HuH-7 (cell line): ENCODE data around the gene DGKB.

ENCODE experiments used
- DNase-seq: peaks from one replicate; pipeline ENCODE4 v3.0.0; 2011; ENCODE audit warnings: low spot score

Gene DGKB

GRCh38 chr7:14207711-14208110 is 694.8 kb downstream of the DGKB start:
- DNase-seq, result no peak

- DNase-seq, result no peak
Observed at GRCh38 chr7:14207138-14207537, 695.4 kb downstream of the DGKB start.

GRCh38 chr7:14206121-14206520 is 696.4 kb downstream of the DGKB start:
- no peak for DNase-seq

DNA sequence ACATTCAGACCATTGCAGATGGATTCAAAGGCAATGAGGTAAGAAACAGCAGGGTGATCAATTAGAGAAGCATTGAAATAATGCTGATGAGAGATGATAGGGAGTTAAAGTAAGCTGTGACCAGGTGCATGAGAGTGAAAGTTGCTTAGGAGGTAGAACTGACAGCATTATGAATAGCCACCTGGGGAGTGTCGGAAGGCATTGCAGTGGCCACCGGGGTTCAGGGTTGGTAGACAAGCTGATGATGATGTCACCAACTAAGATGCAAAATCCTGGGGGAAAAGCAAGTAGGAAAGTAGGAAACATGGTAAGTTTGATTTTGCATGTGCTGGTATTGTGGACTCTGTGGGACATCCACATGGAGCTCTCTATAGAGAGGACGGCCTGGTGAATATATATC is 701.2 kb downstream of the DGKB start:
- no peak for DNase-seq

DNA sequence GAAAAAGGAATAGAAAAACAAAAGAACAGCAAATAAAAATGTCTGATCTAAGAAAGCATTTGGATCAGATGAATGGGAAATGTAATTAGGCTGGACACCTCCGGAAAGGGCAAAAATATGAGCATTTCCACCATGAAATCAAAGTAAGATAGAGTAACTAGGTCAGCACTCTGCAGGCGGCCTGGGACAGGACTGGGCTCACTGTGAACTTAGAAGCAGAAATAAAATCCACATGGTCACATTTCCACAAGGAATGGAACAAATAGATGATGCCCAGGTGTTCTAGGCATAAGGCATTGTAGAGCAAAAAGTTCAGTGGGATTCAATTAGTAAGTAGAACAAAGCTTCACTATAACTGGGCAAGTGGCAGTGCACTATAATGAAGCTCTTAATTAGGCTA is 703.2 kb downstream of the DGKB start:
- DNase-seq, result no peak

GRCh38 chr7:14197280-14197679 is 705.3 kb downstream of the DGKB start:
- no peak for DNase-seq

GRCh38 chr7:14196555-14196954 is 706.0 kb downstream of the DGKB start:
- no peak for DNase-seq

DNA sequence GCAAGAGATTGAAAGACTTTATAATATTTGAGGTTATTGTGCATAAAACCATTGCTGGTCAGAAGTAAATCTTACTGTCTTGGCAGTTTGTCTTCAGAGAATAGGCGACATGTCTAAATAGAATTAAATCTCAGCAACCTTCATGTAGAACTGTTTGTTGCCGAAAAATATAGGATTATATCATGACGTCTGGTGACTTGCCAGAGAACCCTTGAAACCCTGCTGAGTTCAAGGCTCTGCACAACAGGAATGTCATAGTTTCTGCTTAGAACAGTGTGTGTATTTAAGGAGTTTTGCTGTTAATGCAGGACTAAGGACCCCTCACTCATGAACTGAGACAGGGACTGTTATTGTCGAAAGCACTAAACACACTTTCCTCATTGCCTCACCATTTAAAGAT is 706.7 kb downstream of the DGKB start:
- no peak for DNase-seq

DNA sequence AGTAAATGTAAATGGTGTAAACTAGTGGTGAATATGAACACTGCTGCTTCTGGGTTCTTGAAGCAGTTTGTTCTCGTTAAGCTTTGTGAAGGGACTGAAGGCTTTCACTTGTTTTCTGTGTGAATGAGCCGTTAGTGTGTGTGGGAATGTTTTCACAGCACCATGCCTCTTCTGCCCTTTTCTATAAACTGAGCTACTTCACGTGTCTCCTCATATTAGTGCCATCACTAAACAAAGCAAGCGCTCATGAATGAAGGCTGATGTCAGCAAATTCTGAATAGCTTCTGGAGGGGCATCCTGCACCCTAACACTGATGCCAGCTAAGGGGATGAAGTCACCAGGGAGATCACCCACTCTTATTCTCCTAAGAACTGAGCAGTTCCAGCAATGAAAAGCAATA is 707.5 kb downstream of the DGKB start:
- DNase-seq, result no peak

DNA sequence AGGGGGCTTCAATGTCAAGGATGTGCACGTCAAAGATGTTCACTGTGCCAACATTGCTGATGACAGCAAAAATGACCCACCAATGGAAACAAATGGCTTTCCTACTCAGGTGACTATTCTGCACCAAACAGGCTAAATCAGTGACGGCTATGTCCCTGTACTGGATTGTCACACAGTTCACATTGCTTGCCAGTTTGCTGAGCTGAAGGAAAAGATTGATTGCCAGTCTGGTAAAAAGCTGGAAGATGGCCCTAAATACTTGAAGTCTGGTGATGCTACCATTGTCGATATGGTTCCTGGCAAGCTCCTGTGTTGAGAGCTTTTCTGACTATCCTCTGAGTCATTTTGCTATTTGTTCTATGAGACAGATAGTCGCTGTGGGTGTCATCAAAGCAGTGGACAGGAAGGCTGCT is 710.9 kb downstream of the DGKB start:
- no peak for DNase-seq

- no peak for DNase-seq
Observed at GRCh38 chr7:14184292-14184864, 718.2 kb downstream of the DGKB start.

- no peak for DNase-seq
Observed at GRCh38 chr7:14179781-14180180, 722.8 kb downstream of the DGKB start.

DNA sequence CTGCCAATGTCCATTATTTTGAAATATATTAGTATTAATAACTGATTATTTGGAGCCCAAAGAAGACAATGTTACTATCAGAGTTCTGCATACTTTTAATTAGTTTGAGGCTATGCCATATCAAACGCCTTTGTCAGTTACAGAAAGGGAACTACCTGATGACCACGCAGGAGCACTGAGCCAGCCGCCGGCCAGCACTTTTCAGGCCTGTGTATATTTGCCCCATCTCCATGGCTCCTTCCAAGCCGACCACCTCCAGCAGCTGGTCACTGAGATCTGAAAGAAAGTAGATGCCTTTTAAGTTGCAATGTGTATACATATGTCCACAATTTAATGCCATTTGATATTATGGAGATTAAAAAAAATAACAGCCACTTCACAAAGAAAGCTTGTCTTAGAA is 724.7 kb downstream of the DGKB start:
- DNase-seq, result no peak

DNA sequence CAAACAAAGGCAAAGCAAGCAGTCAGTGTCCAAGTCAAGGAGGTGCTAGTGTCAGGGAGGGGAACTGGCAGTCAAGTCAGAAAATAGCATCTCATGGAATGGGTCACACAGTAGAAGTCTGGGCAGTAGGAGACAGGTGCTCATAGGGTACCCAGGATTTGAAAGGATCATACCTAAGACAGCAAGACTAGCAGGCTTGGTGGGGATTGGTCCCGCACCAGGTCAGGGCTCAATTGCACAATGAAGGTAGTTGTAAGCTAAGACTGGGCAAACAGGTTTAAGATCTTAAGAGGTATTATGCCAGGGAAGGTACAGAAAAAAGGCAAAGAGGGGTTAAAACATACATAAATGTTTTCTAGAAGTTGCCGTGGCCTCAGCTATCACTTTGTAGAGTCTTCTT is 731.7 kb downstream of the DGKB start:
- no peak for DNase-seq

- DNase-seq, result no peak
Observed at GRCh38 chr7:14158111-14158510, 744.4 kb downstream of the DGKB start.

DNA sequence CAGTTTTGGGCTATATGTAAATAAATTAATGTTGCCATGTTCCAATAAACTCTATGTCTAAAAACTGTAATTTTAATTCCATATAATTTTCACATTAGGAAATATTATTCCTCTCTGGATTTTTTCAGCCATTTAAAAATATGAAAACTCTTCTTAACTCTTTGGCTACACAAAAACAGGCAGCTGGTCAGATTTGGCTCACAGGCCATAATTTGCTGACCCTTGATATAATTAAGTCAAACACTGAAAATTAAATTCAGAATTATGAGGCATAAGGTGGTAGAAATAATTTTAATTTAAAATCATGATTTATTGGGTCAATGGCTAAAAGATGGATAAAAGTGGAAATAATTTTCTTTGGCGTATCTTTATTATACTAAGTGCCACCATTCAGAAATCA is 746.1 kb downstream of the DGKB start:
- DNase-seq, result no peak

- DNase-seq, result no peak
Observed at GRCh38 chr7:14148974-14149373, 753.6 kb downstream of the DGKB start.

GRCh38 chr7:14147532-14147931 is 755.0 kb downstream of the DGKB start:
- no peak for DNase-seq

- no peak for DNase-seq
Observed at GRCh38 chr7:14144538-14144937, 758.0 kb downstream of the DGKB start.

DNA sequence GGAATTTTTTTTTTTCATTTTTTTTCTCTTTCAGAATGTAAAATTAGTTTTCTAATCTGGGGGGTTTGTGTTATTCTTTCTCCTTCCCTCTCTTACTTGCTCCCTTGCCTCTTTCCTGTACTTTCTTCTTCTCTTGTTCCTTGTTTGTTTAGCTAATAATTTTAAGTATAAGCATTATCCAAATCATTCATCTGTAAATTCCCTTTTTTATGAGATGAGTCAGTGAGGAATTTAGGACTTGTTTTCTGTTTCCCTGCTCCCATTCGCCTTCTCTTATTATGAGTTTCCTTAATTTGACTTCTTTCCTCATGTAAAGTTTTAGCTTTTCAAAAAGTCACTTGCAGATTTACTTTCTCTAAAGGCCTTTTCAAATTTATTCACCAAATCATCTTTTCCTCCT is 758.4 kb downstream of the DGKB start:
- DNase-seq, result no peak

DNA sequence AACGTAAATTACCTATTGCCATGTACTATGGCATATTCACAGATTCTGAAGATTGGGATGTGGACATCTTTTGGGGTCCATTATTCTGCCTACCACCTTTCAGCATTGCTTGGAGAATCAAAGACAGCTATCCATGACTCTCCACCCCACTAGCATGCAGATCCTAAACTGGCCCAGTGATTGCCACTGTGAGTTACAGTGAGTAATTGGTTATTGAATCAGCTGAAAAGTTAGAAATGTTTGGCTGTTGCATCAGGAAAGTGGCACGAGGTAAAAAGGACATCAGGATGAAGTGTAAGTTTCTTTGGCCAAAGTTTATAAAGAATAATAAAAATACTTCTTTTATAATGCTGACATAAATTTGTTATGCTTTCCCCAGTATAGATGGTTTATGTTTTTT is 764.9 kb downstream of the DGKB start:
- no peak for DNase-seq

DNA sequence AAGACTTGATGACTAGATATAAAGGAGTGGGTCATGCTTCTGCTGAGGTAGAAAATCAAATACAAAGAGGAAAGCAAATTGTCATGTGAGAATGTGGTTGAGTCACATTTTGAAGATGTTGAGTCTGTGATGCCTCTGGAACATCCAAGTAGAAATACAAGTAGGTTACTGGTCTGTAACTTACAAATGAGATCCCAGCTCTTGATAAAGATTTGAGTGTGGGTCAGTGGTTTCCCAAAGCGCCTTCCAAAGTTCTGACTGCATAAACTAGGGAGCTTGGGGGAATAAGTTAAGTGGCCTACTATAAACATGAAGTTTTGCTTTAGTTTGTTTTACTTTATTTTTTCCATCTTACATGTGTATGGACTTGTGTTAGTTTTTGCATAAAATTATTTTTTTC is 768.8 kb downstream of the DGKB start:
- no peak for DNase-seq

- peak; percentile 14 for DNase-seq
Observed at GRCh38 chr7:14125998-14126397, 776.6 kb downstream of the DGKB start.

- no peak for DNase-seq
Observed at GRCh38 chr7:14124716-14125115, 777.8 kb downstream of the DGKB start.

GRCh38 chr7:14123923-14124322 is 778.6 kb downstream of the DGKB start:
- no peak for DNase-seq
